ENCODE data around the gene MPRIP.

- TF ChIP-seq CTCF (conservative IDR thresholded peaks at IDR 0.05) = no peak
- no peak for TF ChIP-seq EZH2 (IDR thresholded peaks at IDR 0.05; ENCODE audit: low read depth)
Measured at GRCh38 chr17:17228521-17229279, 186.4 kb downstream of the MPRIP start.

All from PC-9 (cell line).